Measurements from ENCODE around the gene KRTAP13-2.

The KRTAP13-2 gene

GRCh38 chr21:30354308-30355005, 17.6 kb downstream of the KRTAP13-2 start:
- TF ChIP-seq CTCF (IDR thresholded peaks at IDR 0.05), result no peak

GRCh38 chr21:30351534-30351933, 20.5 kb downstream of the KRTAP13-2 start:
- TF ChIP-seq CTCF (IDR thresholded peaks at IDR 0.05), result no peak

- no peak for TF ChIP-seq CTCF (IDR thresholded peaks at IDR 0.05)
Observed at GRCh38 chr21:30349572-30349971, 22.5 kb downstream of the KRTAP13-2 start.

- TF ChIP-seq CTCF (IDR thresholded peaks at IDR 0.05), result no peak
Observed at GRCh38 chr21:30348506-30348905, 23.6 kb downstream of the KRTAP13-2 start, which contains the start of gene KRTAP23-1. TSS of gene KRTAP23-1 (minus strand) at chr21:30348606. CDS start at chr21:30348606, 0 bp downstream.

- TF ChIP-seq CTCF (IDR thresholded peaks at IDR 0.05), result no peak
Observed at GRCh38 chr21:30345014-30345413, 27.1 kb downstream of the KRTAP13-2 start.

GRCh38 chr21:30340714-30341573, 31.1 kb downstream of the KRTAP13-2 start:
- TF ChIP-seq CTCF (IDR thresholded peaks at IDR 0.05), result peak; percentile 97

GRCh38 chr21:30338717-30339116, 33.4 kb downstream of the KRTAP13-2 start:
- no peak for TF ChIP-seq CTCF (IDR thresholded peaks at IDR 0.05)
